Neuron (in vitro differentiated cells): ENCODE data around the gene ATP5ME.

Source experiments
- H2AFZ ChIP-seq: one replicate; pipeline ENCODE4 v1.6.1; 2013; ENCODE audit warnings: low read depth, mild to moderate bottlenecking, inconsistent platforms, low read length, moderate library complexity
- H3K27me3 ChIP-seq: one replicate; pipeline ENCODE4 v1.6.1; 2013; ENCODE audit warnings: low read length; ENCODE audit not compliant: insufficient read depth
- H3K36me3 ChIP-seq: one replicate; pipeline ENCODE4 v1.6.1; 2013; ENCODE audit warnings: low read length; ENCODE audit not compliant: insufficient read depth
- H3K4me1 ChIP-seq: one replicate; pipeline ENCODE4 v1.6.1; 2013; ENCODE audit warnings: low read length; ENCODE audit not compliant: insufficient read depth
- H3K4me3 ChIP-seq: 2 replicates; pipeline ENCODE4 v1.5.1; 2013; ENCODE audit warnings: mild to moderate bottlenecking, low read length, moderate library complexity
- H3K9me3 ChIP-seq: one replicate; pipeline ENCODE4 v1.6.1; 2013; ENCODE audit warnings: low read length

Gene ATP5ME, protein sequence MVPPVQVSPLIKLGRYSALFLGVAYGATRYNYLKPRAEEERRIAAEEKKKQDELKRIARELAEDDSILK

DNA sequence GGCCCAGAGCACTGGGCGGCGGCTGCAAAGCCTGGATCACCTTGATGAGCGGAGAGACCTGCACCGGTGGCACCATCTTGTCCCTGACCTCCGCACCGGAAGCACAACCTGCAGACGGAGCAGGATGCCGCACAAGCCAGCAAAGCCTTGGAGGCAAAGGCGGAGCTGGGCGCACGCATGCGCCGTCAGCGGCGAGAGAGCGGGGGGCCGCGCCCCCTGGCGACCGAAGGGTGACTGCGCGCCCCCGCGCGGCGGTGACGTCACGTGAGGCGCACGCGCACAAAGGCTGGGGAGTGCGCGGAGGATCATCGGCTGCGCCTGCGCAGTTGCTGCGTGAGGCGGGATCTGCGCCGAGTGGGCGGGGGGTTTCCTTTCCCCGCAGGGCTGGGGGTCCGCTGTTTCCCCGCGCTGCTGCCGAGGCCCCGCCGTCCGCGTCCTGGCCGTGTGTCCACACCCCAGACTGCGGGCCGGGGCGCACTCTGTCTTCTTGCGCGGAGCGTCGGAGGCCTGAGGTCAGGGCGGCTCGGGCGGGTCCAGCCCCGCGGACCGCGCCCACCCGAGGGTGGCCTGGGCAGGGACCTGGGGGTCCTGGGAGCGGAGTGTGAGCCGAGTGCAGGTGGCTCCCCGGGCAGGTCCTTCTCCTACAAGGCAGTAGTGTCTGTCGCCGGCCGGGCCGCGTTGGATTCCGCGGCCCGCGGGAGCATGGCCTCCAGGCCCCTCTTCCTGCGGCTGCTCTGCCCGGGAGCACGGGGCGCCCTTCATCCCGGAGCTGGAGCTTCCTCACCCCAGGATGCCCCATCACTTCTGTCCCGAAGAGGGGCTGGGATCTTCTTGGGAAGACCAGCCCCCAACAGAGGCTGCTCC is at the start of gene ATP5ME, which contains the start of gene MYL5:
TSS of gene ATP5ME (minus strand) at position 105 of the 864 bp plus-strand sequence. CDS start at position 76, 29 bp downstream.
TSS of gene MYL5 (plus strand) at position 371 of the 864 bp plus-strand sequence. CDS start 3,485 bp downstream, outside the sequence.
- H3K27me3 ChIP-seq: no peaks in the 10 kb centered on the region
- H2AFZ ChIP-seq: peak within 1 kb of the TSS; percentile 78
- H3K4me1 ChIP-seq: peaks cover 10% of the 10 kb centered on the region
- H3K36me3 ChIP-seq: peaks cover 17% of the 10 kb centered on the region
- H3K9me3 ChIP-seq: no peaks in the 10 kb centered on the region
- H3K4me3 ChIP-seq: peak within 1 kb of the TSS; percentile 70

DNA sequence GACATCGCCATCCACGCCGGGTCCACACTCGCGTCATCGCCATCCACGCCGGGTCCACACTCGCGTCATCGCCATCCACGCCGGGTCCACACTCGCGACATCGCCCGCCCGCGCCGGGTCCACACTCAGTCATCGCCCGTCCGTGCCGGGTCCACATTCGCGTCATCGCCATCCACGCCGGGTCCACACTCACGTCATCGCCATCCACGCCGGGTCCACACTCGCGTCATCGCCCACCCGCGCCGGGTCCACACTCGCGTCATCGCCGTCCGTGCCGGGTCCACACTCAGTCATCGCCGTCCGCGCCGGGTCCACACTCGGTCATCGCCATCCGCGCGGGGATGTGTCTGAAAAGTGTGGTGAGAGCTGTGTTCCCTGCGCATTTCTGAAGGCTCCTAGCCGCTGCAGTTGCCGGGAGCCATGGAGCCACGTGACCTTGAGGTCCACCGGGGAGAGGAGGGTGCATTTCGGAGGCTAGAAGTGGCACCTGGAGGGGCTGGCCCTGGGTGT is 48.8 kb upstream of the ATP5ME start:
- peaks cover 33% of the 10 kb centered on the region for H3K36me3 ChIP-seq

DNA sequence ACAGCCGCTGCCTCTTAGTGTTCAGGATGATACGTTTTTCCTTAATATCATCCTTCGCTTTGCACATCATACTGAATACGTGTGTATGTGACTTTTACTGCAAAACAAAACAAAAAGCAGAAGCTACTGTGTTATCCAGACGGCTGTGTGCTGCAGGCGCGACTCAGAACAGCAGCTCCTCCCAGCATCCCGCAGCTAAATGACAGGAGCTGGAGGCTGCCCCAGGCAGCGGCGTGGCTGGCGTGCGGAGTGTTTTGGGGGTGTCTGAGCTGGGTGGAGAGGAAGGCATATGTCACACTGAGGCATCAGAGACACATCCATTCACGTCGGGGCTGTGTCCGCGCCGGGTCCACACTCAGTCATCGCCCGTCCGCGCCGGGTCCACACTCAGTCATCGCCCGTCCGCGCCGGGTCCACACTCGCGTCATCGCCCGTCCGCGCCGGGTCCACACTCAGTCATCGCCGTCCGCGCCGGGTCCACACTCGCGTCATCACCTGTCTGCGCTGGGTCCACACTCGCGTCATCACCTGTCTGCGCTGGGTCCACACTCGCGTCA is 48.2 kb upstream of the ATP5ME start:
- Histone ChIP-seq H3K4me1 (no peaks in the 10 kb centered on the region), H3K36me3 (peaks cover 33% of the 10 kb centered on the region), H3K4me3 (no peak overlapping the region), H3K27me3 (no peaks in the 10 kb centered on the region), H3K9me3 (peaks cover 30% of the 10 kb centered on the region), H2AFZ (no peak overlapping the region)

More for the DNA sequence above, 48.8 kb upstream of the ATP5ME start:
- Histone ChIP-seq H3K9me3 (peaks cover 30% of the 10 kb centered on the region), H3K4me3 (no peak overlapping the region), H2AFZ (no peak overlapping the region), H3K4me1 (no peaks in the 10 kb centered on the region), H3K27me3 (no peaks in the 10 kb centered on the region)

DNA sequence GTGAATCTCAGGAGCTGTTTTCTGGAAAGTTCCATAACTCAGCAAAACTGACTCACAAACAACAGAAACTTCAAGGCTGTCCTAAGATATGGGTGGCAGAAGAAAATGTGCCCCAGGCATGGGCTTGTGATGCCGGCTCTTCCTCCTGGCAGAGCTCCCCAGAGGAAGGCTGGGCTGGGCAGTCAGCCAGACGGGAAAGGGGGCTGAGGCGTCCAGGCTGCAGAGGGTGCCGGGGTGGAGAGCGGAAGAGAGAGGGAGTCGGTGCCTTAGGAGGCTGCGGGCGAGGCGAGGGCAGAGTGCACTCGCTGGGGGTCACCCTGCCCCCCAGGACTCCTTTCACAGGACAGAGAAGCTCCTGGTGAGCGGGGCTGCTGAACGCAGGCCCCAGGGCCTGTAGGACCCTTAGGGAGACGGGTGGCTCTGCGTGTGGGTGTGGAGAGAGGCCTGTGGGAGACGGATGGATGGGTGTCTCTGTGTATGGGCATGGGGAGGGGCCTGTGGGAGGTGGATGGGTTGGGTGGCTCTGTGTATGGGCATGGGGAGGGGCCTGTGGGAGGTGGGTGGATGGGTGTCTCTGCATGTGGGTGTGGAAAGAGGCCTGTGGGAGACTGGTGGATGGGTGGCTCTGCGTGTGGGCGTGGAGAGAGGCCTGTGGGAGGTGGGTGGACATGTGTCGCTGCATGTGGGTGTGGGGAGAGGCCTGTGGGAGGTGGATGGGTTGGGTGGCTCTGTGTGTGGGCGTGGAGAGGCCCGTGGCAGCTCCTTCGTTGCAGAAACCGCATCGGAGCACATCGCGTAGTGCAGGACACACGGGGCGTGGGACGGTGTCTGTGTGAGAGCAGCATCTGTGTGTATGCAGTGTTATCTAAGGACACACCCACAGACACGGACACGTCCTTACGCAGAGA is 47.4 kb upstream of the ATP5ME start:
- Histone ChIP-seq H2AFZ (no peak overlapping the region), H3K4me3 (no peak overlapping the region), H3K36me3 (peaks cover 33% of the 10 kb centered on the region)

DNA sequence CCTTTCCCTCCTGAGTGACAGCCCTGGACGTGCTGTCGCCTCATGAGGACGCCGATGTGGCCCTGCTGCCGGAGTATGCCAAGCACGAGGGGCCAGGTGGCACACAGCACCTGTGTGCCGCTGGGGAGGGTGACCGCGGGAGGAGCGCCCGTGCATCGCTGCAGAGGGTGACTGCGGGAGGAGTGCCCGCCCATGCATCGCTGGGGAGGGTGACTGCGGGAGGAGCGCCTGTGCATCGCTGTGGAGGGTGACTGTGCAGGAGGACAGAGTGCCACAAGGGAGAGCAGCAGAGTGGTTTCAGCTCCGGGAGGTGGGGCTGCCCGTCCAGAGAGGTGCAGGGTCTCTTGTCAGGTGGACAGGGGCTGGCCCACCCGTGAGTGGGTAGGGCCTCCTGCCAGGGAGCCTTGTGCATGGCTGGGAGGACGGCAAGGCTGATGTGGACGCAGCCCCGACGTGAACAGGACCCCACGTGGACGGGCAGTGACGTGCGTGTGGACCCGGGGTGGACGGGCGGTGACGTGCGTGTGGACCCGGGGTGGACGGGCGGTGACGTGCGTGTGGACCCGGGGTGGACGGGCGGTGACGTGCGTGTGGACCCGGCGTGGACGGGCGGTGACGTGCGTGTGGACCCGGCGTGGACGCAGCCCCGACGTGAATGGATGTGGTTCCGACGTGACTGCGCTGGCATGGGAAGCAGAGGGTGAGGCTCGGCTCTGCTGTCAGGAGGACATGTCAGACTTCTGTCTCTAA is 46.2 kb upstream of the ATP5ME start:
- Histone ChIP-seq H3K4me1 (no peaks in the 10 kb centered on the region), H3K9me3 (peaks cover 30% of the 10 kb centered on the region), H3K36me3 (peaks cover 33% of the 10 kb centered on the region), H3K4me3 (no peak overlapping the region), H2AFZ (no peak overlapping the region), H3K27me3 (no peaks in the 10 kb centered on the region)

More for the DNA sequence above, 47.4 kb upstream of the ATP5ME start:
- Histone ChIP-seq H3K9me3 (peaks cover 30% of the 10 kb centered on the region), H3K4me1 (no peaks in the 10 kb centered on the region), H3K27me3 (no peaks in the 10 kb centered on the region)

DNA sequence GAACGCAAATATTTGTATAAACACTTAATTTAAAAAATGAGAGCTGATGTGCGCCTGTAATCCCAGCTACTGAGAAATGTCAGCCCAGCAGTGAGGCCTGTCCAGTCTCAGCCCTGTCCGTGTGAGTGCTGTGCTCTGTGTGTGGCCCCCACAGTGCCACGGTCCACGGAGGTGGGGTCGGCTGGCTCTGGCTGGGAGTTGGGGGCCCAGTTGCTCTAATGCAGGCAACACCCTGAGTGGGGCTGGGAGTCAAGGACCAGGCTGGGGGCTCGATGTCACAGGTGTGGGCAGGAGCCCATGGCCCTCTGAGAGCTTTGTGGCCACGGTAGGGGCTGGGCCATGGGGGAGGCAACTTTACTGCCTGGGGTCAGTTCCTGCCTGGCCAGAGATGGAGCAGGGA is 44.4 kb upstream of the ATP5ME start:
- Histone ChIP-seq H3K36me3 (peaks cover 36% of the 10 kb centered on the region), H3K27me3 (no peaks in the 10 kb centered on the region), H3K9me3 (peaks cover 27% of the 10 kb centered on the region), H3K4me1 (no peaks in the 10 kb centered on the region), H3K4me3 (no peak overlapping the region), H2AFZ (no peak overlapping the region)

DNA sequence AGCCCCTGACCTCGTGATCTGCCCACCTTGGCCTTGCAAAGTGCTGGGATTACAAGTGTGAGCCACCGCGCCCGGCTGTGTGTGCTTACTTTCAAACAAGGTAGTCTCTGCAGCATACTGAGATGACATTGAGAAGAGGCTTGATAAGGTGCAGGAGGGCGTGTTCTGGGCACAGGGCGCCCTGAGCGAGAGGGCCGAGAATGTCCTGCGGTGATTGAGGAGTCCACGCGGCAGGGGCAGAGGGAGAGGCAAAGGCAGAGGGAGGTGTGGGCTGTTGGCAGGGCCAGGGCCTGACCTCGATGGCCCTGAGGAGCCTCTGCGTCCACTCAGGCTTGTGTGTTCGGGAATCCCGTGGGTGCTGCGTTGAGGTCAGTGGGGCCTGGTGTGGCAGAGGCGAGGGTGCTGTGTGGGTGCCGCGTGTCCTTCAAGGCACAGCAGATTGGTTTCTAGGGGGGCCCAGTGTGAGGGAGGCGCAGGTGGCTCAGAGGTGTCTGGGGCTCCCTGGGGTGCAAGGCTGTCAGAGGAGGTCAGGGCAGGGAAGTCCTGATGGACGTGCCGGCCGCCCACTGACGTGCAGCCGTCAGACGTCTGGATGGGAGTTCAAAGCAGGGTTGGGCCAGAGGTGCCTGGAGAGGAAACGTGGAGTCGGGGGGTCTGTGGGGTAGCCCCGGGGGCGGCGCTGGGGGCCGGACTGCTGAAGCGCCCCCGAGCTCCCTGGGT is 43.7 kb upstream of the ATP5ME start:
- H3K27me3 ChIP-seq: no peaks in the 10 kb centered on the region
- peaks cover 21% of the 10 kb centered on the region for H3K9me3 ChIP-seq
- no peaks in the 10 kb centered on the region for H3K4me1 ChIP-seq
- no peak overlapping the region for H3K4me3 ChIP-seq
- peaks cover 29% of the 10 kb centered on the region for H3K36me3 ChIP-seq
- no peak overlapping the region for H2AFZ ChIP-seq

DNA sequence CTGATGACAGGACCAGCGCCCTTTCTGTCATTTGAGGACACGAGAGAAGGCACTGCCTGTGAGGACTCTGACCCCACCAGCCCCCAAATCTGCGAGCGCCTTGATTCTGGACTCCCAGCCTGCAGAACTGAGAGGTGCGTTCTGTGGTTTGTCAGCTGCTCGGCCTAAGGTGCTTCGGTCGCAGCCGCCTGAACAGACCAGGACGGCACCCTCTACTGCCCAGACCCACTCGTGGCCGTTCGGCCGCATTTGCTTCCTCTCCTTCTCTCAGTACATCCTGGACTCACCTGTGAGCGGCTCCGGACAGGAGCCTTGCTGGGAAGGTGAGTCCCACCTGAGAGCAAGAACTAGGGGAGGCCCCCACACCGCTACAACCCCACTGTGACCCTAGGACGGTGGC is 40.0 kb upstream of the ATP5ME start:
- peaks cover 7% of the 10 kb centered on the region for H3K9me3 ChIP-seq
- no peak overlapping the region for H3K4me3 ChIP-seq
- H3K36me3 ChIP-seq: peaks cover 25% of the 10 kb centered on the region
- no peaks in the 10 kb centered on the region for H3K27me3 ChIP-seq
- H3K4me1 ChIP-seq: no peaks in the 10 kb centered on the region
- H2AFZ ChIP-seq: no peak overlapping the region

DNA sequence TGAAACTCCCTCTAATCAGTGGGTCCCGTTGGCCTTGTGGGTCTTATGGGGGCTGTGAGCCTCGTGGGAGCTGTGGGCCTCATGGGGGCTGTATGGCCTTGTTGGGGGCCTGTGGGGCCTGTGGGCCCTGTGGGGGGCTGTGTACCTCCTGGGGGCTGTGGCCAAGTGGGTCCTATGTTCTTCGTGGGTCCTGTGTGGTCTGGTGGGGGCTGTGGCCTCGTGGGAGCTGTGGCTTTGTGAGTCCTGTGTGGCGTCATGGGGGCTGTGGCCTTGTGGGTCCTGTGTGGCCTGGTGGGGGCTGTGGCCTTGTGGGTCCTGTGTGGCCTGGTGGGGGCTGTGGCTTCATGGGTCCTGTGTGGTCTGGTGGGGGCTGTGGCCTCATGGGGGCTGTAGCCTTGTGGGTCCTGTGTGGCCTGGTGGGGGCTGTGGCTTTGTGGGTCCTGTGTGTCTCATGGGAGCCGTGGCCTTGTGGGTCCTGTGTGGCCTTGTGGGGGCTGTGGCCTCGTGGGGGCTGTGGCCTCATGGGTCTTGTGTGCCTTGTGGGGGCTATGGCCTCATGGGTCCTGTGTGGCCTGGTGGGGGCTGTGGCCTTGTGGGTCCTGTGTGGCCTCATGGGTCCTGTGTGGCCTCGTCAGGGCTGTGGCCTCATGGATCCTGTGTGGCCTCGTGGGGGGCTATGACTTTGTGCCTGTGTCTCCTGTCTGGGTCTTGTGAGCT is 39.0 kb upstream of the ATP5ME start:
- Histone ChIP-seq H3K4me1 (no peaks in the 10 kb centered on the region), H3K27me3 (no peaks in the 10 kb centered on the region), H3K9me3 (peaks cover 9% of the 10 kb centered on the region), H3K4me3 (no peak overlapping the region), H2AFZ (no peak overlapping the region), H3K36me3 (peaks cover 32% of the 10 kb centered on the region)

DNA sequence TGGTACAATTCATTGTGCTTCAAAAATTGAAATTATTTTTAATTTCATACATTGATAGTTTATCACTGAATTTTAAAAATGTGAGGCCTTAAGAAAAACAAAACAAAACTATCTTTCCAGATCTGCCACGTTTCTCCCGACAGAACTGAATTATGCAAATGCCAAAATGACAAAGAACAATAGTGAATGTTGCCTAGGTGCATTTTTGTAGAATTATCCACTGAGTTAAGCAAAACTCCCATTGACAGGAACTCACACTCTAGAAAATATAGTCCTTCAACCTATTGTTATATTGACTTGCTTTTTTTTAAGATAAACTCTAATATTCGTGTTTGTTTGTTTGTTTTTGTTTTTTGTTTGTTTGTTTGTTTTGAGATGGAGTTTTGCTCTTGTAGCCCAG is 38.0 kb upstream of the ATP5ME start:
- Histone ChIP-seq H2AFZ (no peak overlapping the region), H3K4me1 (peaks cover 3% of the 10 kb centered on the region), H3K9me3 (peaks cover 9% of the 10 kb centered on the region), H3K4me3 (no peak overlapping the region), H3K27me3 (no peaks in the 10 kb centered on the region), H3K36me3 (peaks cover 32% of the 10 kb centered on the region)

DNA sequence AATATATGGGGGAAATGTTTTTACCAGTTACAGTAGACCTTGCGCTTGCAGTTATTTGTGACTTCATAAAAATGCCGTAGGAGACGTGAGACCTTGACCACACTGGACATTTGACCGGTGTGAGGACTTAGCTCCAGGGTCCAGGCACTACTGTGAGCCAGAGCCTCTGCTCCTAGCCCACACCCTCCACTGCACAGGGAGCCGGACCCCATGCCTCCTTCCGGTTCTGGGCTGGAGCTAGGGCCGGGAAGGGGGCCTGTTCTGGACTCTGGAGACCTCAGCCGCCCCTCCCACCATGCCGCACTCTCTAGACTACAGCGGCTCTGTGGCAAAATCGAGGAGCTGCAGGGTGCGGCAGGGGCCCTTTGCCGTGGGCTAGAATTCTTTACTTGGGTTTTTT is 36.8 kb upstream of the ATP5ME start:
- Histone ChIP-seq H3K27me3 (no peaks in the 10 kb centered on the region), H3K36me3 (peaks cover 32% of the 10 kb centered on the region), H2AFZ (no peak overlapping the region), H3K4me3 (no peak overlapping the region), H3K4me1 (peaks cover 7% of the 10 kb centered on the region), H3K9me3 (peaks cover 9% of the 10 kb centered on the region)
